Hepatocyte (in vitro differentiated cells): ENCODE results near the gene ZNF638.

Source experiments
- CTCF ChIP-seq: fragments of 200-600 bp; sonication (generic); IDR thresholded peaks from 2 replicates; pipeline ENCODE4 v1.5.1; 2016; ENCODE audit warnings: antibody characterized with exemption, mild to moderate bottlenecking; ENCODE audit not compliant: poor library complexity
- EZH2 ChIP-seq: fragments of 200-600 bp; sonication (generic); IDR thresholded peaks from 2 replicates; pipeline ENCODE4 v1.6.1; 2016; ENCODE audit warnings: antibody characterized with exemption, mild to moderate bottlenecking, borderline replicate concordance

DNA sequence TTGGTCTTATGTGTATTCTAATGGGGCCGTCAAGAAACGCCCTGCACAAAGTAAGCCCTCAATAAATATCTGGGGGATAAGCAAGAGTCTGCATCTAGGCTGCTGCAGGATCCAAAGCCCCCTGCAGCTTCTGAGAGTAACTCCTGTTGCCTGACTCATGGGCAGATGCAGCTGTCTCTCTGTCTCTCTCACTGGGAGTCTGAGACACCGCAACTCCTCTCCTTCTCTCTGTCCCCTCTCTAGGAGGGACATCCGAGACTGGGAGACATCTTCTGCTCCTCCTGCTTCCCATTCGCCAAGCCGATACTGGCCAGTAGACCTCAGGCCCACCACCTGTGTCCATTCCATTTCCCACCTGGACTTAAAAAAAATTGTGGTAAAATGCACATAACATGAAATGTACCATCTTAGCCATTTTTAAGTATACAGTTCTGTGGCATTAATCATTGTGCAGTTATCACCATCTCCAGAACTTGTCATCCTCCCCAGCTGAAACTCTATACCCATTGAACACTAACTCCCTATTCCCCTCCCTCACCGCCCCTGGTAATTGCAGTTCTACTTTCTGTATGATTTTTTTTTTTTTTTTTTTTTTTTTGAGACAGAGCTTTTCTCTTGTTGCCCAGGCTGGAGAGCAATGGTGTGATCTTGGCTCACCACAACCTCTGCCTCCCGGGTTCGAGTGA lies 141.9 kb downstream of the ZNF638 start:
- TF ChIP-seq EZH2 (no peak), CTCF (no peak)
